OCI-LY7 (cell line): ENCODE results near the gene FAM151A. TPM values are rescaled to one million over a fixed set of nuclear protein-coding genes. Genes with fewer than 3 reads are reported as not detected.

Experiments
- BruUV-seq: library from RNA; stranded (reverse); fragments of 400-500 nt; replicated peaks from 2 replicates; lab custom pipeline; 2021; lab: Mats Ljungman, UMichigan
- CTCF ChIA-PET: fragments of 300-600 bp; sonication (Branson Sonifier 250); formaldehyde crosslinking; loops from one replicate; lab custom pipeline; 2022; ENCODE audit warnings: antibody characterized with exemption; ENCODE audit not compliant: unreplicated experiment; lab: Charles Lee
- POLR2A ChIA-PET: fragments of 300-600 bp; sonication (Branson Sonifier 250); formaldehyde crosslinking; loops from one replicate; lab custom pipeline; 2022; ENCODE audit warnings: antibody characterized with exemption; lab: Charles Lee
- DNase-seq: peaks from one replicate; pipeline ENCODE4 v3.0.0-alpha.2; 2015; ENCODE audit warnings: low spot score
- H2AFZ ChIP-seq: fragments of 200-600 bp; sonication (generic), shearing (Covaris generic); 2 replicates; pipeline ENCODE4 v1.6.1; 2014; ENCODE audit warnings: mild to moderate bottlenecking, antibody characterized with exemption, low read length, moderate library complexity
- H3K27ac ChIP-seq: fragments of 200-600 bp; sonication (generic); 2 replicates; pipeline ENCODE4 v1.5.1; 2014; ENCODE audit warnings: mixed run types, low read depth, mild to moderate bottlenecking, moderate library complexity, low read length, inconsistent platforms; ENCODE audit not compliant: poor library complexity, severe bottlenecking
- H3K36me3 ChIP-seq: fragments of 200-600 bp; sonication (generic); 2 replicates; pipeline ENCODE4 v1.6.1; 2014; ENCODE audit warnings: mild to moderate bottlenecking, antibody characterized with exemption, low read length, moderate library complexity, mixed read lengths; ENCODE audit not compliant: insufficient read depth
- H3K4me1 ChIP-seq: fragments of 200-600 bp; sonication (generic); 2 replicates; pipeline ENCODE4 v1.5.1; 2014; ENCODE audit warnings: mild to moderate bottlenecking, low read length; ENCODE audit not compliant: insufficient read depth, poor library complexity, severe bottlenecking
- H3K4me2 ChIP-seq: fragments of 200-600 bp; sonication (generic); 2 replicates; pipeline ENCODE4 v1.6.1; 2014; ENCODE audit warnings: mild to moderate bottlenecking, low read length
- H3K4me3 ChIP-seq: fragments of 200-600 bp; sonication (generic); 2 replicates; pipeline ENCODE4 v1.5.1; 2014; ENCODE audit warnings: mild to moderate bottlenecking, low read depth, low read length; ENCODE audit not compliant: poor library complexity, severe bottlenecking
- H3K79me2 ChIP-seq: fragments of 200-600 bp; sonication (generic); 2 replicates; pipeline ENCODE4 v1.6.1; 2016; ENCODE audit warnings: low read depth, mild to moderate bottlenecking, low read length, moderate library complexity, mixed read lengths; ENCODE audit not compliant: insufficient read depth
- H3K9me2 ChIP-seq: fragments of 200-600 bp; sonication (generic); 2 replicates; pipeline ENCODE4 v1.6.1; 2016; ENCODE audit warnings: mild to moderate bottlenecking, low read length, mixed read lengths; ENCODE audit not compliant: insufficient read depth
- H3K9me3 ChIP-seq: fragments of 200-600 bp; sonication (generic); 2 replicates; pipeline ENCODE4 v1.6.1; 2014; ENCODE audit warnings: mild to moderate bottlenecking, mixed run types, low read length, mixed read lengths
- H4K20me1 ChIP-seq: fragments of 200-600 bp; sonication (generic); 2 replicates; pipeline ENCODE4 v1.6.1; 2014; ENCODE audit warnings: mild to moderate bottlenecking, antibody characterized with exemption, low read length, moderate library complexity, mixed read lengths; ENCODE audit not compliant: insufficient read depth
- EZH2phosphoT487 ChIP-seq: fragments of 200-600 bp; sonication (generic); IDR thresholded peaks from 2 replicates; pipeline ENCODE4 v1.6.1; 2018; ENCODE audit warnings: low read depth, borderline replicate concordance, mild to moderate bottlenecking, mixed run types, antibody characterized with exemption, low read length, moderate library complexity, mixed read lengths
- intact Hi-C: fragments of 100-400 bp; cut with micrococcal nuclease; formaldehyde crosslinking; loops from one replicate; pipeline ENCODE4 v1.10.0; 2022; ENCODE audit not compliant: unreplicated experiment
- total RNA-seq, 2 experiments: library from RNA; depleted of rRNA in 1 of 2; stranded (reverse); fragments of >200 nt in 1 of 2; shearing (Covaris generic) in 1 of 2; gene quantifications; 2 replicates each; pipeline ENCODE4 v1.2.3, GENCODE V29; 2014 to 2022
- TF ChIP-seq, protein P1 (sequence below): fragments of 200-600 bp; sonication (generic); conservative IDR thresholded peaks from 2 replicates; pipeline ENCODE4 v1.5.1; 2014; ENCODE audit warnings: mild to moderate bottlenecking, antibody characterized with exemption, low read length, moderate library complexity, mixed read lengths

FAM151A gene
- total RNA-seq, 2 experiments from 2014 or later: not detected

DNA sequence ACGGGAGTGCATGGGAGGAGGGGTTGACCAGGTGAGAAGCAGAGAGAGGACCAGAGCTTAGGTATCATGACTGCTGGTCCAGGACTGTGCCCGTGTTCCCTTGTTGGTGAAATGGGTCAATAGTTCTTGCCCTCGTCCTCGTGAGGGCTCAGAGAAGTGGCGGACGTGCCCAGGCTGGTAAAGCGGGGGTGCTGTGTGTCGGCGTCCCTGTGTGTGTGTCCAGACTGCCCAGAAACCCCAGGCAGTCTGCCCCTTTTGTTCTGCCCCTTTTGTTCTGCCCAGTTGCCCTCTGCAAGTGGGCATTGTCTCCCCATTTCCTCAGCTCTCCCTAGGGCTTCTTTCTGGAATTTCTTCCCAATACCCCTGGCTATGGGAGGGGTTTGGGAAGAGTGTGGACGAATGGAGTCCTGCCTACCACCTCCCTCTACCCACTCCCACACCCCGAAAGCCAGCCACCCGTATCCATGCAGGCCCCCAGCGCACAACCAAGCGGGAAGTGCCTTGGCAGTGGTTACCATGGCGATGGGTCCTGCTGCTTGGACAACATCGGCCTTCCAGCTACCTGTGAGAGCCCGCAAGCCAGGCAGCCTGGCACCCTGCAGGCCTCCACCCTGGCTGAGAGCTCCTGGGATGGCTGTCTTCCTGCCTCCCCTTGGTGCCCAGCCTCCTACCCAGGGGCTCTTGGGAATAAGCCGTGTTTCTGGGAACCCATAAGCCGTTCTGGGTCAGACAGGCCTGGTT lies 40.6 kb downstream of the FAM151A start:
- Histone ChIP-seq H2AFZ (no peak overlapping the region), H3K4me3 (no peak overlapping the region), H3K4me1 (no peaks in the 10 kb centered on the region), H3K4me2 (no peak overlapping the region), H3K9me3 (no peaks in the 10 kb centered on the region), H4K20me1 (no peaks in the 10 kb centered on the region), H3K9me2 (no peaks in the 10 kb centered on the region), H3K36me3 (no peaks in the 10 kb centered on the region), H3K27ac (no peak overlapping the region), H3K79me2 (no peaks in the 10 kb centered on the region)
- no peak for DNase-seq
- no TSS peak for BruUV-seq
- TF ChIP-seq EZH2phosphoT487: no peak
- TF ChIP-seq, protein P1, sequence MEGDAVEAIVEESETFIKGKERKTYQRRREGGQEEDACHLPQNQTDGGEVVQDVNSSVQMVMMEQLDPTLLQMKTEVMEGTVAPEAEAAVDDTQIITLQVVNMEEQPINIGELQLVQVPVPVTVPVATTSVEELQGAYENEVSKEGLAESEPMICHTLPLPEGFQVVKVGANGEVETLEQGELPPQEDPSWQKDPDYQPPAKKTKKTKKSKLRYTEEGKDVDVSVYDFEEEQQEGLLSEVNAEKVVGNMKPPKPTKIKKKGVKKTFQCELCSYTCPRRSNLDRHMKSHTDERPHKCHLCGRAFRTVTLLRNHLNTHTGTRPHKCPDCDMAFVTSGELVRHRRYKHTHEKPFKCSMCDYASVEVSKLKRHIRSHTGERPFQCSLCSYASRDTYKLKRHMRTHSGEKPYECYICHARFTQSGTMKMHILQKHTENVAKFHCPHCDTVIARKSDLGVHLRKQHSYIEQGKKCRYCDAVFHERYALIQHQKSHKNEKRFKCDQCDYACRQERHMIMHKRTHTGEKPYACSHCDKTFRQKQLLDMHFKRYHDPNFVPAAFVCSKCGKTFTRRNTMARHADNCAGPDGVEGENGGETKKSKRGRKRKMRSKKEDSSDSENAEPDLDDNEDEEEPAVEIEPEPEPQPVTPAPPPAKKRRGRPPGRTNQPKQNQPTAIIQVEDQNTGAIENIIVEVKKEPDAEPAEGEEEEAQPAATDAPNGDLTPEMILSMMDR: no peak
- ChIA-PET POLR2A (interaction anchor here (0.8 kb wide), 1 partner anchor 62 kb away, joined by 3 read pairs; no protein-coding TSS in a partner anchor), CTCF (no interaction called here)
- intact Hi-C loops: no loop called here

DNA sequence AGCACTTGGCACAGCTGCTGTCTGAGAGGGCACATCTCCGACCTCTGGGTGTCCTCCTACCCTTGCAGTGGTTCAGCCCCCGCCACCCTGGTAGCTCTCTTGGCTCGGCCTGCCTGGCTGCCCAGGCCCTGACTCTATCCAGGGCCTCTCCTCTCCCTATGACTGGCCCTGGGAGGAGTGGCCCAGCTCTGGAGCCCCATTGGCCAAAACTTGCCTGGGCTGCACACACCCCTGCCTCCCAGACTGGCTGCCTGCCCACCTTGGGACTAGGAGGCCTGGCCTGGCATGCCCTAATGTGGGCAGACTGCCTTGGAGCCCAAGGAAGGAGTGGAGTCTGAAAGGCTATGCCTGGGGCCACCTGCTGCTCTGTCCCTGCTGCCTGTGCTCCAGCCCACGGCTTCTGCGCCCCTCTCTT lies 41.7 kb downstream of the FAM151A start:
- Histone ChIP-seq H3K27ac (no peak overlapping the region), H3K4me2 (no peak overlapping the region)
- intact Hi-C loops: no loop called here

More for the DNA sequence above, 41.7 kb downstream of the FAM151A start:
- TF ChIP-seq, protein P1: no peak
- TF ChIP-seq EZH2phosphoT487: no peak
- Histone ChIP-seq H3K9me2 (no peaks in the 10 kb centered on the region), H3K36me3 (no peaks in the 10 kb centered on the region), H3K79me2 (no peaks in the 10 kb centered on the region), H3K4me1 (no peaks in the 10 kb centered on the region), H4K20me1 (no peaks in the 10 kb centered on the region), H2AFZ (no peak overlapping the region), H3K4me3 (no peak overlapping the region), H3K9me3 (no peaks in the 10 kb centered on the region)
- ChIA-PET POLR2A (no interaction called here), CTCF (no interaction called here)
- DNase-seq: no peak
- no TSS peak for BruUV-seq
